NCI-H128 (cell line): ENCODE data around the gene GAK.

Source experiments
- DNase-seq: peaks from one replicate; lab custom pipeline; 2025; ENCODE audit not compliant: unreplicated experiment; lab: John Stamatoyannopoulos, UW

The GAK gene

GRCh38 chr4:874971-875817 is 56.9 kb downstream of the GAK start:
- DNase-seq = no peak

GRCh38 chr4:874056-874455 is 58.1 kb downstream of the GAK start:
- no peak for DNase-seq

GRCh38 chr4:872241-872981 is 59.7 kb downstream of the GAK start:
- DNase-seq = no peak

GRCh38 chr4:871484-871883 is 60.6 kb downstream of the GAK start:
- DNase-seq = no peak

- no peak for DNase-seq
Observed at GRCh38 chr4:870951-871350, 61.2 kb downstream of the GAK start.

GRCh38 chr4:869776-870175 is 62.3 kb downstream of the GAK start:
- no peak for DNase-seq

GRCh38 chr4:868421-868820 is 63.7 kb downstream of the GAK start:
- DNase-seq = no peak

- DNase-seq = no peak
Observed at GRCh38 chr4:867526-868250, 64.4 kb downstream of the GAK start.

GRCh38 chr4:866761-867390 is 65.2 kb downstream of the GAK start:
- DNase-seq = no peak

- DNase-seq = no peak
Observed at GRCh38 chr4:866068-866760, 65.9 kb downstream of the GAK start.

GRCh38 chr4:865572-865971 is 66.5 kb downstream of the GAK start:
- no peak for DNase-seq

- no peak for DNase-seq
Observed at GRCh38 chr4:865121-865465, 67.0 kb downstream of the GAK start.

GRCh38 chr4:864456-865120 is 67.5 kb downstream of the GAK start:
- no peak for DNase-seq

GRCh38 chr4:860561-860960 is 71.6 kb downstream of the GAK start:
- DNase-seq = no peak

- no peak for DNase-seq
Observed at GRCh38 chr4:859496-859895, 72.6 kb downstream of the GAK start.

- DNase-seq = no peak
Observed at GRCh38 chr4:858831-859451, 73.2 kb downstream of the GAK start.

GRCh38 chr4:858041-858481 is 74.1 kb downstream of the GAK start:
- DNase-seq = no peak

GRCh38 chr4:857461-857860 is 74.7 kb downstream of the GAK start:
- DNase-seq = no peak

GRCh38 chr4:856225-856901 is 75.8 kb downstream of the GAK start:
- DNase-seq = no peak
